ENCODE data around the gene PDE6A.

- TF ChIP-seq CTCF (tag by site-specific recombination; IDR thresholded peaks at IDR 0.05) (no peak), ZNF121 (tag by site-specific recombination; IDR thresholded peaks at IDR 0.05) (no peak), MZF1 (tag by site-specific recombination; IDR thresholded peaks at IDR 0.05; ENCODE audit: borderline replicate concordance) (no peak), ZBTB10 (tag by site-specific recombination; IDR thresholded peaks at IDR 0.05) (no peak), ZNF416 (tag by site-specific recombination; IDR thresholded peaks at IDR 0.05) (no peak), ZSCAN5A (tag by site-specific recombination; IDR thresholded peaks at IDR 0.05) (no peak), ZNF114 (tag by site-specific recombination; IDR thresholded peaks at IDR 0.05) (no peak), INSM2 (tag by site-specific recombination; IDR thresholded peaks at IDR 0.05) (no peak), ATF2 (tag by site-specific recombination; IDR thresholded peaks at IDR 0.05; ENCODE audit: low read depth) (no peak), ZNF843 (tag by site-specific recombination; IDR thresholded peaks at IDR 0.05) (no peak), ZFP3 (tag by site-specific recombination; IDR thresholded peaks at IDR 0.05; ENCODE audit: low read depth) (no peak)
Measured at GRCh38 chr5:149912226-149912871, 32.2 kb downstream of the PDE6A start.

All from HEK293 (cell line).